NCI-H748 (cell line): ENCODE measurements around the gene OLAH.
"Not testable (repeated sequence)": the region's sequence is repeated elsewhere in the genome, so short reads cannot be mapped to it uniquely, and the experiment has no call there.

Source experiments
- DNase-seq: peaks from one replicate; lab custom pipeline; 2025; ENCODE audit not compliant: unreplicated experiment; lab: John Stamatoyannopoulos, UW

Gene OLAH

GRCh38 chr10:15043674-15044073 lies at the start of gene OLAH:
Gene OLAH, plus strand, starts transcription at chr10:15043943. Its CDS starts 3,346 bp downstream, at chr10:15047289.
- no peak for DNase-seq

GRCh38 chr10:14995964-14996565 lies 47.7 kb upstream of the OLAH start:
- no peak for DNase-seq

GRCh38 chr10:15013530-15013929 lies 30.2 kb upstream of the OLAH start:
- DNase-seq = not testable (repeated sequence)

GRCh38 chr10:15015451-15015850 lies 28.3 kb upstream of the OLAH start:
- no peak for DNase-seq

DNA sequence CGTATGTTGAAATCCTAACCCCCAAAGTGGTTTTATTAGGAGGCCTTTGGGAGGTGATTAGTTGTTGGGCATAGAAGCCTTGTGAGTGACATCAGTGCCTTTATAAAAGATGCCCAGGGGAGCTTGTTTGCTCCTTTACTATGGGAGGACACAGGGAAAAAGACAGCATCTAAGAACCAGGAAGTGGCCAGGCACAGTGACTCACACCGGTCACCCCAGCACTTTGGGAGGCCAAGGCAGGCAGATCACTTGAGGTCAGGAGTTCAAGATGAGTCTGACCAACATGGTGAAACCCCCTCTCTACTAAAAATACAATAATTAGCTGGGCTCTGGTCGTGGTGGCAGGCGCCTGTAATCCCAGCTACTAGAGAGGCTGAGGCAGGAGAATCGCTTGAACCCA lies 22.8 kb upstream of the OLAH start:
- not testable (repeated sequence) for DNase-seq

- DNase-seq = not testable (repeated sequence)
Measured at GRCh38 chr10:15023079-15023478, 20.7 kb upstream of the OLAH start.

DNA sequence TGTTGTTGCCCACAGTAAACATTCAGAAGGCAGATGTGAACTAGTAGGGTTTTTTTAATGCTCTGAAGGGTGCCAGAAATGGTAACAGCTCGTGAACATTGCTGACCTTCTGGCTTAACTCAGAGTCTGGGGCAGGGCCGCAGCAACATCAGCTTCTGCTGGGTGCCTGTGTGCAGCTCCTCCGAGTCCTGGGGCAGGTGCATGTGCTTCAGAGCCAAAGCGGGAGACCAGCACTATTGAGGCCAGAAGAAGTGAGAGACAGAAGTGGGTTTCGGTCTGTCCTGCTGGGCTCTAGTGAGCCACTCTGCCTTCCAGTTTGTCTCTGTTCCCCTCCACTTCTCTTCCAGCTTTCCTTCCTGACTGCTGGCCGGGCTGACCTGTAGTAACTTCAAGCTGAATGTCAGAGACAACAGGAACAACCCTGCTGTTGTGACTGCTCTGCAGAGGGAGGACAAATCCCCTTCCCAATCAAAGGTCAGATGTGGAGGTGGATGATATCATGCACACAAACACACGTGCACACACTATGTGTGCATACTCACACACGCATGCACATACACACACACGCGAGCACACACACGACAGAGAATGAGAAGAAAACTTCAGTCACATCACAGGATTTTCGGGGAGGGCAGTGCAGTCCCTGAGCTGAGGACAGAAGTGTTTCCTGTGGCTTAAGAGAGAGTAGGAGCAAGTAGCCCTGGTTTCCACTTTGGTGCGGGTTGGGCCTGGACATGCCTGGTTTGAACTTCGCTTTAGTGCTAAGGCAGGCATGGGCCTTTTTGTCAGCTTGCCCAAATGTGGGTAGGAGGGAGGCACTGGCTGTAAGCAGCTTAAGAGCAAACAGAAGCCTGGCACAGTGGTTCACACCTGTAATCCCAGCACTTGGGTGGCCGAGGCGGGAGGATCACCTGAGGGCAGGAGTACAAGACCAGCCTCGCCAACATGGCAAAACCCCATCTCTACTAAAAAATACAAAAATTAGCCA lies 19.4 kb upstream of the OLAH start:
- not testable (repeated sequence) for DNase-seq

GRCh38 chr10:15025040-15025439 lies 18.7 kb upstream of the OLAH start:
- DNase-seq = not testable (repeated sequence)

DNA sequence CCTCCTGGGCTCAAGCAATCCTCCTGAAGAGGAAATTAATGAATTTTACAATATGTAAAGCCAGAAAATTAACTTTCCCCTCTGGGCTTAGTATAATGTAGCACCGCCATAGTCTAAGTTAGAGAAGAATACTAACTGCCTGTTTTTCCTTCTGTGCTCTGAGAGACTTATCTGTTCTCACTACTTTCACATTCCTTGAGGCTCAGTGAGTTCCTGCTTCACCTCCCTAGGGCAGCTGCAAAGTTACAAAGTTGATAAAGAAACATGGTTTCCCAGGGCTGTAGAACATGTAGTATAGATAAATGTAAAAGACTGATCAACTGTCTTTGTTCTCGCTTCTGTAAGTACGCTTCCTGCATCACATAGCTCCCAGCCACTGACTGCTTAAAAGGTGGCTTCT lies 16.0 kb upstream of the OLAH start:
- DNase-seq = no peak

DNA sequence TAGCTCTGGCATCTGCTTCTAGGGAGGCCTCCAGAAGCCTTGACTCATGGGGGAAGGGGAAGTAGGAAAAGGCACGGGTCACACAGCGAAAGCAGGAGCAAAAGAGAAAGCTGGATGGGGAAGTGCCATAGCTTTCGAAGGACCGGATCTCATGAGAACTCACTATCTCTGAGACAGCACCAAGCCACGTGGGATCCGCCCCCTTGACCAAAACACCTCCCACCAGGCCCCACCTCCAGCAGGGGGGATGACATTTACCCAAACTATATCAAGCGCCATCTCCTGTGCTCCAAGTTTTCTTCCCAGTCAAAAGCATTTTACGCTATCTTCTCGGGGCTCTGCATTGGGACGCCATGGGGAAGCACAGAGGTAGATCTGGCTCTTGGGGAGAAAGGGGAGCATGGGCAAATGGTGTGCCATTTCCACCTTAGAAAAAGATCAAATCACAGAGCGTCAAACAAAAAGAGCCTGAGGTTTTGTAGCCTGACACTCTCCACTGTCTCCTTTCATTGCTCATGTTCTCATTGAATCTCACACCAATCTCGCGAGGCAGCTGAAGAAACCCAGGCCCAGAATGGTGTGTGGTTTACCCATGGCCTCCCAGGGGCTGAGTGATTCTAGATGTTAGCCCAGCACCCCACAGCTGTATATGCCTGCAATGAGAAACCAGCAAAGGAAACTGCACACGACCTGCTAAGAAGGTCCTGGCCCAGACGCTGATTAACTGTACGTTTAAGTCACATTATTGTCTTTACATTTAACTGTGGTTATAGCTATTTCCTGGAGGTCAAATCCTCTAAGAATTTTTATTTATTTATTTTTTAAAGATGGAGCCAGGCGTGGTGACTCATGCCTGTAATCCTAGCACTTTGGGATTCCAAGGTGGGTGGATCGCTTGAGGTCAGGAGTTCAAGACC lies 8.1 kb upstream of the OLAH start:
- no peak for DNase-seq

- DNase-seq = no peak
Measured at GRCh38 chr10:15037691-15038090, 6.1 kb upstream of the OLAH start.

GRCh38 chr10:15038416-15038815 lies 5.3 kb upstream of the OLAH start:
- DNase-seq = no peak

DNA sequence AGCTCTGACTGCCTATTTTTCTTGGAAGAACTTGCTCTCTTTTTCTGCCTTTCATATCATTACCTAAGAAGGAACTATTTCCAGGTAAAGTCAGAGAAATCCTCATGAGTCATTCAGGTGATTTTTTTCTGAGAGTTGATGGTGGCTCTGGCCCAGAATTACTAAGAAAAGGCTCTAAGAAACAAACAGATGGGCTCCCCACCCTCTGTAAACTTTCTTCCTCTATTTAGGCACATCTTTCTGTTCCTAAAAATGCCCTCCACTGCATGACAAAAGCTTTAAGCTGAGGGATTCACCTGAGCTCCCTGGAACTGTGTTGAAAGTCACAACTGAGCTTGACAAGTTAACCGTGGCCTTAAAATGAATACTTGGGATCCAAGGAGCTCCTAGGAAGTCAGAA lies 1.6 kb downstream of the OLAH start:
- no peak for DNase-seq

GRCh38 chr10:15046626-15047025 lies 2.9 kb downstream of the OLAH start:
- DNase-seq = no peak

DNA sequence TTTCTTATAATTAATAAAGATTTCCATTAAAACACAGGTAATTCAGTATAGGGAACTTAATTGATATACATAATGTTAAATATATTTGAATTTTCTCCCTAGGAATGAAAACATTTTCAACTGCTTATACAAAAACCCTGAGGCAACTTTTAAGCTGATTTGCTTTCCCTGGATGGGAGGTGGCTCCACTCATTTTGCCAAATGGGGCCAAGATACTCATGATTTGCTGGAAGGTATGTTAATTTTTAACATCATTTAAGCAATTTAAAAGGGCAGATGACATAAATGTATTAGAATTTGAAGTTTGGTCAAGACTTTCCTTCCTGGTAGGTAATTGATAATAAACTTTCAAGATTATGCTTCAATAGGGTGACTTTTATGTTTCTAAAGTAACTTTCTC lies 5.8 kb downstream of the OLAH start:
- DNase-seq = no peak

GRCh38 chr10:15052121-15052520 lies 8.4 kb downstream of the OLAH start:
- no peak for DNase-seq

- DNase-seq = no peak
Measured at GRCh38 chr10:15053061-15053460, 9.3 kb downstream of the OLAH start.

GRCh38 chr10:15058689-15059088 lies 14.9 kb downstream of the OLAH start:
- DNase-seq = no peak

DNA sequence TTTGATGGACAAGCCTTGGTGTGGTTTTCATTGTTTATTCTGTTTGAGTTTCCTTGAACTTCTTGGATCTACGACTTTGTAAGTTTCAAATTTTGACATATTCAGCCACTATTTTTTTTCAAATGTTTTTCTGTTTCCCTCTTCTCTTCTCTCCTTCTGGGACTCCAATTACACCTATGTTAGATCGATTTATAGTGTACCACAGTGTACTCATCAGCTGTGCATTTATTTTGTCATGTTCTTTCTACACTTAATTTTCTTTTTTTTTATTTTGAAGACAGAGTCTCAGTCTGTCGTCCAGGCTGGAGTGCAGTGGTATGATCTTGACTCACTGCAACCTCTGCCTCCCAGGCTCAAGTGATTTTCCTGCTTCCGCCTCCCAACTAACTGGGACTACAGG lies 16.2 kb downstream of the OLAH start:
- DNase-seq = no peak

- DNase-seq = no peak
Measured at GRCh38 chr10:15060638-15061037, 16.9 kb downstream of the OLAH start.

DNA sequence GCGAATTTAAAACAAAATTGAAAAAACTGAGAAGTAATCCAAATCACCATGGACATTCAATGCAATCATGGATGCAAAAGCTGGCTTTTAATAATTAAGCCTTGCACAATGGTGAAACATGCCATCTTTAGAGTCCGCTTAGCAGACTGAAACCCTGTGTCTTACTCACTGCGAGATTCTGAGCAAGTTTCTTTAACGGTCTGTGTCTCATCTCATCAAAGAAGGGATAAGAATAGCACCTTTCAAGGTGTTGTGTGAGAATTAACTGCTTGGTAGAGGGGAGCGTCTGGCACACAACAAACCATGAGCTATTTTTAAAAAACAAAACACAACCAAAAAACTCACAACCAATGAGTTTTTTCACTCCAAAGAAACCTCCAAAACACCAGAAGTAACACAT lies 23.4 kb downstream of the OLAH start:
- DNase-seq = no peak
